H54 (cell line): Measurements from ENCODE around the gene ZFAND6.
"Not testable (repeated sequence)": the region's sequence is repeated elsewhere in the genome, so short reads cannot be mapped to it uniquely, and the experiment has no call there.

Experiments
- DNase-seq: peaks from one replicate; pipeline ENCODE4 v3.0.0; 2011; ENCODE audit warnings: low spot score, mixed read lengths; ENCODE audit not compliant: insufficient read length
- FAIRE-seq: peaks from 3 replicates; lab custom pipeline; 2011; peaks lifted over from hg19 to GRCh38; lab: Jason Lieb, UNC
- POLR2A ChIP-seq: IDR thresholded peaks from 2 replicates; pipeline ENCODE4 v1.6.1; 2011; ENCODE audit warnings: low read depth, mild to moderate bottlenecking, low read length

The ZFAND6 gene

GRCh38 chr15:80058851-80059785 lies at the start of gene ZFAND6:
TSS of gene ZFAND6 (plus strand) at chr15:80059676. CDS start at chr15:80120345, 60,669 bp downstream.
- FAIRE-seq = no peak
- peak; percentile 55; the same call in 1 of the 2 replicates for TF ChIP-seq POLR2A
- DNase-seq = peak; percentile 67

GRCh38 chr15:80010131-80010673 lies 49.3 kb upstream of the ZFAND6 start:
- DNase-seq (peak; percentile 30), FAIRE-seq (peak; percentile 91)
- TF ChIP-seq POLR2A = no peak

- not testable (repeated sequence) for DNase-seq, FAIRE-seq
Observed at GRCh38 chr15:80011041-80011523, 48.4 kb upstream of the ZFAND6 start.

- no peak for DNase-seq
- no peak for FAIRE-seq
- TF ChIP-seq POLR2A = no peak
Observed at GRCh38 chr15:80011596-80011995, 47.9 kb upstream of the ZFAND6 start.

- TF ChIP-seq POLR2A = no peak
- FAIRE-seq (no peak), DNase-seq (no peak)
Observed at GRCh38 chr15:80012060-80012726, 47.3 kb upstream of the ZFAND6 start.

GRCh38 chr15:80014186-80014585 lies 45.3 kb upstream of the ZFAND6 start:
- DNase-seq, FAIRE-seq: not testable (repeated sequence)

DNA sequence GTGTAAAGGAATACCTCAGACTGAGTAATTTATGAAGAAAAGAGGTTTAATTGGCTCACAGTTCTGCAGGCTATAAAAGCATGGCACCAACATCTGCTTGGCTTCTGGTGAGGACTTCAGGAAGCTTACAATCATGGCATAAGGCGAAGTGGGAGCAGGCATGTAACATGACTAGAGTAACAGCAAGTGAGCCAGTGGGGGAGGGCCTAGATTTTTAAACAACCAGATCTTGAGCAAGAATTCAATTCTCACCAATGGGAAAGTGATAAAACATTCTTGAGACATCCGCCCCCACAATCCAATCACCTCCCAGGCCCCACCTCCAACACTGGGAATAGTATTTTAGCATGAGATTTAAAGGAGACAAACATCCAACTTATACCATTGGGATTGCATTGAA lies 44.3 kb upstream of the ZFAND6 start:
- FAIRE-seq (no peak), DNase-seq (no peak)
- no peak for TF ChIP-seq POLR2A

- not testable (repeated sequence) for DNase-seq
Observed at GRCh38 chr15:80016506-80016905, 43.0 kb upstream of the ZFAND6 start.

GRCh38 chr15:80017139-80017538 lies 42.3 kb upstream of the ZFAND6 start:
- FAIRE-seq, DNase-seq: not testable (repeated sequence)

More at GRCh38 chr15:80016506-80016905, 43.0 kb upstream of the ZFAND6 start:
- FAIRE-seq = not testable (repeated sequence)

GRCh38 chr15:80019168-80019745 lies 40.2 kb upstream of the ZFAND6 start:
- no peak for TF ChIP-seq POLR2A
- FAIRE-seq (no peak), DNase-seq (no peak)

DNA sequence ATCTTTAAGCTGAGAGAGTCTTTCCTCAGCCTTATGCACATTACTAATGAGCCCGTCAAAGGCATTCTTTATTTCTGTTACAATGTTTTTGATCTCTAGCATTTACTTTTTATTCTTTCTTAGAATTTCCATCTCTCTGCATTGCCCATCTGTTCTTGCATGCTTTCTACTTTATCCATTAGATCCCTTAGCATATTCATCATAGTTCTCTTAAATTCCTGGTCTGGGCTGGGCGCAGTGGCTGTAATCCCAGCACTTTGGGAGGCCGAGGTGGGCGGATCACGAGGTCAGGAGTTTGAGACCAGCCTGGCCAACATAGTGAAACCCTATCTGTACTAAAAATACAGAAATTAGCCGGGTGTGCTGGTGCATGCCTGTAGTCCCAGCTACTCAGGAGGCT lies 39.3 kb upstream of the ZFAND6 start:
- DNase-seq, FAIRE-seq: not testable (repeated sequence)

GRCh38 chr15:80020731-80021130 lies 38.7 kb upstream of the ZFAND6 start:
- DNase-seq = no peak
- no peak for TF ChIP-seq POLR2A
- no peak for FAIRE-seq

DNA sequence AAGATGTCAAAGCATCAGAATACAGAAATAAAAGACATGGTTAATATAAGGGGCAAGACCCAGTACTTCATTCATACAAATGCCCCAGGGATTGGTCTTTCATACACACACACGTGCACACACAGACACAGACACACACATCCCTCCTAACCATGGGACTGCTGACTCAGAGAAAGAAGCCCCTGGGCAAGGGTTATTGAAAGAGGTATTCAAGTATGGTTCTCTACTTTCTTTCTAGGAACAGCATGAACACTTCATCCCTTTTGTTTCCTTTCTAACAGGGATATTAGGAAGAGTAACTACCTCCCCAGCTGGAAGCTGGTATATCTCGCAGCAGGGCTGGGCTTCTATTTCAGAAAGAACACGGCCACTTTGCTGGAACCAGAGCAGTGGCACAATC lies 33.2 kb upstream of the ZFAND6 start:
- no peak for FAIRE-seq
- no peak for TF ChIP-seq POLR2A

DNA sequence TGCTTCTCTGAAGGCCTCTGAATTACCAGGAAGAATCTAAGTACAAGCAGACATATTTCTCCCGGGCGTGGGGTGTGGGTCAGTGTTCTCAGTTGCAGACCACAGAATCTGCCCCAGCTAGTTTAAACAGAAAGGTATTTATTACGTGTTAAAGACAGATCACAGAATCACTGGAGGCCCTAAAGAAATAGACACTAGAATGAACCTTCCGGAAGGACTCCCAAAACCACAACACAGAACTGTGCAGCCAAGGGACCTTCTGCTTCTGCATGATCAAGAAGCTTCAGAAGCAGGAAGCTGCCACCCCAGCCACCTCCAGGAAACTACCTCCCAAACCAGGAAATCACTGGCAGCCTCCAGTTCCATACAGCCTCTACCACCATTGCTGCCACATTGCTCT lies 32.7 kb upstream of the ZFAND6 start:
- no peak for FAIRE-seq

More for the DNA sequence above, 33.2 kb upstream of the ZFAND6 start:
- DNase-seq = no peak

More for the DNA sequence above, 32.7 kb upstream of the ZFAND6 start:
- no peak for TF ChIP-seq POLR2A
- no peak for DNase-seq
